Spleen (tissue), 7 donors: ENCODE measurements around the gene GNPAT.

ENCODE experiments used
- CTCF ChIP-seq, 11 experiments: fragments of 200-600 bp in 7 of 11; fragments of 450-650 bp in 4 of 11; sonication (generic) in 4 of 11; IDR thresholded peaks in 8 of 11; conservative IDR thresholded peaks in 3 of 11; 1 replicate in 7 of 11; 2 replicates in 4 of 11; pipeline versions ENCODE4 v1.4.0 to v1.8.0; 2016 to 2021; ENCODE audit warnings: antibody characterized with exemption in 11 of 11, inconsistent platforms in 4 of 11, mild to moderate bottlenecking in 1 of 11
- POLR2A ChIP-seq, 3 donors: fragments of 450-650 bp; IDR thresholded peaks; one replicate each; pipeline ENCODE4 v1.5.1; 2017; ENCODE audit warnings: antibody characterized with exemption in 3 of 3, mild to moderate bottlenecking in 1 of 3
- POLR2AphosphoS5 ChIP-seq, 3 donors: sonication (generic); formaldehyde crosslinking; IDR thresholded peaks; one replicate each; pipeline ENCODE4 v1.5.1; 2017; ENCODE audit warnings: antibody characterized with exemption in 3 of 3
- donor health status: DM: no; HTN: no; CAD: no; lungs with moderate emphysema.
- donor health status: DM: no; HTN: no; CAD: no.
- donor health status: DM: no; HTN: no; CAD: no.

- no peak for TF ChIP-seq CTCF (IDR thresholded peaks at IDR 0.05 in 8 of 11, conservative IDR thresholded peaks at IDR 0.05 in 3 of 11)
- TF ChIP-seq POLR2A (IDR thresholded peaks at IDR 0.05), result no peak
- TF ChIP-seq POLR2AphosphoS5 (IDR thresholded peaks at IDR 0.05), result no peak
Observed at GRCh38 chr1:231241750-231242149, 738 bp downstream of the GNPAT start.
